ENCODE measurements around the gene ASB2. TPM values are rescaled to one million over a fixed set of nuclear protein-coding genes. Genes with fewer than 3 reads are reported as not detected.

The ASB2 gene
- total RNA-seq, 1 experiment from 2014 or later, result not detected

DNA sequence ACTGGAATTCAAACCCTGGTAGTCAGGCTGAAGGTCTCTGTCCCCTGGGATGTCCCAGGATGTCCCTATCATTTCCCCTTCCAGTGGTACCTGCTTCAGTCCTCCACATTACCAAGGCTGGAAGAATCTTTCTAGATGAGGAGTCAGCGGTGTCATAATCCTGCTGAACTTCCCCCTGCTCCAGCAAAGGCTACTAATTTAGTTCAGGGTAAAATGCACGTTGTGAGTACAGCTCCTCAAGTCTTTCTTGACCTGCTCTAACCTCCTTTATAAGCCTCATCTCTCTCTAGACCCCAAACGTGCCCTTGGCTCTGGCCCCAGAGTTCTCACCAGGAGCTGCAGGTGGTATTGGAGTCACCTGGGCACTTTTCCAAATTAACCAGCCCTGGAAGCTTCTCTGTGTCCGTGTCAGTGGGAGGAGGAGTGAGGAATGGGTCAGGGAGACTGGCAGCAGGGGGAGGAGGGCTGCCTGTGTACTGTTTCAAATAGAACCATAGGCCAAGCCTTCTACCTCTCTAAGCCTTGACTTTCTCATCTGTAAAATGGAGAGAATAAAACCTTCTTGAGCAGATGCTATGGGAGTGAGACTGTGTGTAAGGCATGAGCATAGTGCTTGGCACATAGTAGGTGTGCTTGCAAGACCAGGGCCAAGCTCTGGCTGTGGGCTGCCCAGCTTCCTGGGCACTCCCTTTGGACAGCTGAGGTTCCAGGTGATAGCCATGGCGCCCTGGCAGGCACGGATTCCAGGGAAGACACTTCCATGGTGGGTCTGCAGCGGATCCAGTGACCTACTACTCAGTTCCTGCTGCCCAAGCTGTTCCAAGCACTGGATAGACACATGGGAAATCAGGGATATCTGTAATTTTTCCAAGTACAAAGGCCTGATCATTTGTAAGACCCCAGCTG lies 24.5 kb downstream of the ASB2 start:
- RAD21 ChIA-PET (ENCODE audit: low non-redundant PET in 1 of 2, low total read pairs in 2 of 2, uncharacterized antibody in 2 of 2, unreplicated experiment in 2 of 2), result no interaction called here
- Histone ChIP-seq H3K9ac (ENCODE audit: low read length) (no peak overlapping the region), H2AFZ (ENCODE audit: low read depth, low read length, poor library complexity, severe bottlenecking) (no peak overlapping the region), H3K36me3 (ENCODE audit: control insufficient read depth in 1 of 2, insufficient read depth in 2 of 2, low read length in 2 of 2) (no peaks in the 10 kb centered on the region), H3K4me3 (replicated peaks in 1 of 2; ENCODE audit: low read depth in 1 of 2, low read length in 2 of 2) (no peak overlapping the region), H3K79me2 (ENCODE audit: insufficient read depth, low read length) (no peaks in the 10 kb centered on the region), H3K4me1 (ENCODE audit: control insufficient read depth in 1 of 2, insufficient read depth in 2 of 2, low read length in 2 of 2) (peaks cover 12 to 51% of the 10 kb centered on the region in 2 experiments; a peak in 3 of 4 replicates), H3K27ac (ENCODE audit: low read depth, low read length) (no peak overlapping the region), H3K9me3 (ENCODE audit: control insufficient read depth in 1 of 2, insufficient read depth in 1 of 2, low read depth in 1 of 2, low read length in 2 of 2) (no peaks in the 10 kb centered on the region), H3K27me3 (ENCODE audit: insufficient read depth, low read length) (no peaks in the 10 kb centered on the region), H3K4me2 (ENCODE audit: low read length) (peak overlapping the region; percentile 35), H3K9me2 (ENCODE audit: insufficient read depth) (no peaks in the 10 kb centered on the region), H4K20me1 (ENCODE audit: insufficient read depth) (no peaks in the 10 kb centered on the region)
- CTCF ChIA-PET, result interaction anchor here (1.3 to 2.7 kb wide), 3 partner anchors 10 to 19 kb away, joined by 4 to 13 read pairs (median 8); no protein-coding TSS in a partner anchor
- BruUV-seq (replicated peaks), result no TSS peak
- TF ChIP-seq SIN3A (IDR thresholded peaks at IDR 0.05; ENCODE audit: low read depth), result no peak
- TF ChIP-seq, protein P1, sequence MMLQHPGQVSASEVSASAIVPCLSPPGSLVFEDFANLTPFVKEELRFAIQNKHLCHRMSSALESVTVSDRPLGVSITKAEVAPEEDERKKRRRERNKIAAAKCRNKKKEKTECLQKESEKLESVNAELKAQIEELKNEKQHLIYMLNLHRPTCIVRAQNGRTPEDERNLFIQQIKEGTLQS (IDR thresholded peaks at IDR 0.05), result no peak
- TF ChIP-seq POLR2A (IDR thresholded peaks at IDR 0.05; ENCODE audit: borderline replicate concordance, extremely low read depth, insufficient read depth, insufficient read length), result no peak
- no peak for TF ChIP-seq CEBPB (IDR thresholded peaks at IDR 0.05; ENCODE audit: low read depth)
- TF ChIP-seq POLR2AphosphoS5 (IDR thresholded peaks at IDR 0.05; ENCODE audit: low read depth, low read length), result no peak
- ATAC-seq (peak; percentile 10; the same call in 1 of the 2 replicates), DNase-seq (ENCODE audit: low read depth, low spot score) (no peak)
- POLR2A ChIA-PET, result interaction anchor here (1.1 to 1.6 kb wide), 2 partner anchors 8 to 12 kb away, joined by 3 read pairs; no protein-coding TSS in a partner anchor
- intact Hi-C loops (cut with micrococcal nuclease), result no loop called here

DNA sequence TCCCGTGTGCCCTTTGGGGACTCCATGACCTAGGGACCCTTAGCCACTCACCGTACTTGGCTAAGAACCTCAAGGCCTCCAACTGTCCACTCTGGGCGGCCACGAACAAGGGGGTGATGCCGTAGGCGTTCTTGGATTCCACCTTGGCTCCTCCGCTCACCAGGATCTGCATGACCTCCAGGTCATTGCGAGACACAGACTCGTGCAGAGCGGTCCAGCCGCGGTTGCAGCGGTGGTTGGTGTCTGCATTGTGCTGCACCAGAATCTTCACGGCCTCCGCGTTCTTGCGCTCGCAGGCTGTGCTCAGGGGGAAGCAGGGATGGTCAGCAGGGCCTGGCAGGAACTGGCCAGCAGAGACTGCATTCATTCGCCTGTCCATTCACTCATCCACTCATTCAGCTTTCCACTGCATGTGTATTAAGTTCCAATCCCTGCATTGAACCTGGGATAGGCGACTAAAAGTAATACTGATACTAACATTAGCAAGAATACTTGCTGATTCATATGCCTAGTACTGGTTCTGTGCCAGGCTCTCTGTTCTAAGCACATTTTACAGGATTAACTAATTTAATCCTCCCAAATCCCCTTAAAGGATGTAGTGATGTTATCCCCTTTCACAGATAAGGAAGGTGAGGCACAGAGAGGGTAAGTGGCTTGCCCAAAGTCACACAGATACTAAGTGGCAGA lies 25.3 kb downstream of the ASB2 start:
- no TSS peak for BruUV-seq (replicated peaks)
- H3K27ac ChIP-seq (ENCODE audit: low read depth, low read length), result no peak overlapping the region
- ATAC-seq (no peak), DNase-seq (ENCODE audit: low read depth, low spot score) (no peak)
- H3K4me2 ChIP-seq (ENCODE audit: low read length), result no peak overlapping the region
- no peaks in the 10 kb centered on the region for H3K9me3 ChIP-seq (ENCODE audit: control insufficient read depth in 1 of 2, insufficient read depth in 1 of 2, low read depth in 1 of 2, low read length in 2 of 2)
- no peaks in the 10 kb centered on the region for H3K9me2 ChIP-seq (ENCODE audit: insufficient read depth)
- no peak overlapping the region for H3K4me3 ChIP-seq (replicated peaks in 1 of 2; ENCODE audit: low read depth in 1 of 2, low read length in 2 of 2)
- POLR2A ChIA-PET, result interaction anchor here (1.1 to 1.6 kb wide), 2 partner anchors 9 to 11 kb away, joined by 3 read pairs; no protein-coding TSS in a partner anchor
- CTCF ChIA-PET, result interaction anchor here (1.0 to 2.7 kb wide), 3 partner anchors 11 to 19 kb away, joined by 4 to 13 read pairs (median 8); no protein-coding TSS in a partner anchor
- no peak overlapping the region for H3K9ac ChIP-seq (ENCODE audit: low read length)
- TF ChIP-seq, protein P1 (IDR thresholded peaks at IDR 0.05), result no peak
- TF ChIP-seq YY1 (IDR thresholded peaks at IDR 0.05; ENCODE audit: extremely low read depth, insufficient replicate concordance, low read depth, low read length), result no peak
- TF ChIP-seq SIN3A (IDR thresholded peaks at IDR 0.05; ENCODE audit: low read depth), result no peak
- TF ChIP-seq ELF1 (IDR thresholded peaks at IDR 0.05; ENCODE audit: borderline replicate concordance, low read depth), result no peak
- TF ChIP-seq EZH2 (IDR thresholded peaks at IDR 0.05), result no peak
- intact Hi-C loops (cut with micrococcal nuclease), result no loop called here
- H3K36me3 ChIP-seq (ENCODE audit: control insufficient read depth in 1 of 2, insufficient read depth in 2 of 2, low read length in 2 of 2), result no peaks in the 10 kb centered on the region
- no peaks in the 10 kb centered on the region for H4K20me1 ChIP-seq (ENCODE audit: insufficient read depth)
- peaks cover 13 to 53% of the 10 kb centered on the region in 2 experiments; a peak in 3 of 4 replicates for H3K4me1 ChIP-seq (ENCODE audit: control insufficient read depth in 1 of 2, insufficient read depth in 2 of 2, low read length in 2 of 2)
- H3K27me3 ChIP-seq (ENCODE audit: insufficient read depth, low read length), result no peaks in the 10 kb centered on the region
- H3K79me2 ChIP-seq (ENCODE audit: insufficient read depth, low read length), result no peaks in the 10 kb centered on the region
- RAD21 ChIA-PET (ENCODE audit: low non-redundant PET in 1 of 2, low total read pairs in 2 of 2, uncharacterized antibody in 2 of 2, unreplicated experiment in 2 of 2), result no interaction called here
- no peak overlapping the region for H2AFZ ChIP-seq (ENCODE audit: low read depth, low read length, poor library complexity, severe bottlenecking)

Measured in HCT116 (cell line).